Measurements from ENCODE around the gene CTNND2. TPM values are rescaled to one million over a fixed set of nuclear protein-coding genes. Genes with fewer than 3 reads are reported as not detected.

The CTNND2 gene
- total and polyA plus RNA-seq, 10 of the 15 experiments (the other 5 are each of a cell fraction or from before 2014, with no cell fraction given) = 0.02 to 0.16 (median 0.04) TPM; not detected in 7

DNA sequence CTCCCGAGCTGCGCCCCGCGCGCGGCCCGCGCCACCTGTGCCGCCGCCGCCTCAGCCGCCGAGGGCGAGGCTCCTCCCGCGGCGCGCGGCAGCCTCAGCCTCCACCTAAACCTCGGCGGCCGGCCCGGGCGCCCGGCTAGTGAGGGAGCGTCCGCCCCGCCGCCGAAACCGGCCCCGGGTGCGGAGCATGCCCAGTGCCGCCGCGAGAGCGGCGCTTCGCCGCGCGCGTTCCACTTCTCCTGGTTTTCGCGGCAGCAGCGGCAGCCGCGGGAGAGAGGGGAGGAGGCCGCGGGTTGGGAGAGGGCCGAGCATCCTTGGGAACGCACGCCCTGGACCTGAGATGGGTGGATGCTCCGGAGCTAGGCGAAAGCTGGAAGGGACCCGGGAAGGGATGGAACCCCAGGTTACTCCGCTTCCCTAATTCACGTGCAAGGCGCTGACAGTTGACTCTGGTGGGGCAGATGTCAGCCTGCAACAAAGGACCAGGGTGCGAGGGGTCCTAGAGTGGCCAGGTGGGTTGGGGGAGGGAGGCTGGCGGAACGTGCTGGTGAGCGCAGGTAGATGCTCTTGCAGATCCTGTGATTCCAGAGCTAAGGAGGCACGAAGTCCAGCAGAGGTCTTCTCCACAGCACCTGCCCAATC is at the start of gene CTNND2 (continued):
- TF ChIP-seq E2F8 (IDR thresholded peaks at IDR 0.05; ENCODE audit: low read depth, partially characterized antibody) = no peak
- TF ChIP-seq WRNIP1 (IDR thresholded peaks at IDR 0.05; ENCODE audit: borderline replicate concordance, low read depth, low read length) = no peak
- no peak for TF ChIP-seq SPI1 (IDR thresholded peaks at IDR 0.05; ENCODE audit: borderline replicate concordance, insufficient read depth, low read depth, low read length)
- no peak for TF ChIP-seq RCOR1 (conservative IDR thresholded peaks at IDR 0.05; ENCODE audit: low read depth, low read length)
- TF ChIP-seq, protein P1, sequence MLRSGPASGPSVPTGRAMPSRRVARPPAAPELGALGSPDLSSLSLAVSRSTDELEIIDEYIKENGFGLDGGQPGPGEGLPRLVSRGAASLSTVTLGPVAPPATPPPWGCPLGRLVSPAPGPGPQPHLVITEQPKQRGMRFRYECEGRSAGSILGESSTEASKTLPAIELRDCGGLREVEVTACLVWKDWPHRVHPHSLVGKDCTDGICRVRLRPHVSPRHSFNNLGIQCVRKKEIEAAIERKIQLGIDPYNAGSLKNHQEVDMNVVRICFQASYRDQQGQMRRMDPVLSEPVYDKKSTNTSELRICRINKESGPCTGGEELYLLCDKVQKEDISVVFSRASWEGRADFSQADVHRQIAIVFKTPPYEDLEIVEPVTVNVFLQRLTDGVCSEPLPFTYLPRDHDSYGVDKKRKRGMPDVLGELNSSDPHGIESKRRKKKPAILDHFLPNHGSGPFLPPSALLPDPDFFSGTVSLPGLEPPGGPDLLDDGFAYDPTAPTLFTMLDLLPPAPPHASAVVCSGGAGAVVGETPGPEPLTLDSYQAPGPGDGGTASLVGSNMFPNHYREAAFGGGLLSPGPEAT (IDR thresholded peaks at IDR 0.05; ENCODE audit: low read depth) = no peak

DNA sequence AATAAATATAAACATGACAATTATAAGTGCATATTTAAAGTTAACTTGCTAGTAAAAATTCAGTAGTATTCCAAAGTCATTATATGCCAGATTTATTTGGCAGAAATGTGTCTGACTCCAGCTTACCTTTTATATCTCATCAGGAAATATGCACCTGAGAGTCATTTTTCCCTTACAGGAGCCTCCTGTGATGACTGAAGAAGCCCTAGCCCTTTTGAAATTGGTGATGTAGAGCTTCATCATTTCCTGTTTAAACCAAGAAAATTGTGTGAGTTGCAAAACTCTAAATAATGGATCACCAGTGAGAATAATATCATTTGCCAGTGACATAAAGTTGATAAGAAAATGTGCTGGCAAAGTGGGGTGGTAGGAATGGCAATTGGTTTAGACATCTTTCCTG is 42.1 kb upstream of the CTNND2 start:
- H3K27ac ChIP-seq (ENCODE audit: control insufficient read depth, insufficient read depth) = no peak overlapping the region
- BruUV-seq (replicated peaks) = no TSS peak
- no peak overlapping the region for H3K9ac ChIP-seq (ENCODE audit: control insufficient read depth, insufficient read depth, low read length)
- no peak for TF ChIP-seq WRNIP1 (IDR thresholded peaks at IDR 0.05; ENCODE audit: borderline replicate concordance, low read depth, low read length)
- no peak for TF ChIP-seq MAX (IDR thresholded peaks at IDR 0.05; ENCODE audit: low read depth, low read length)
- TF ChIP-seq POLR2A (IDR thresholded peaks at IDR 0.05; ENCODE audit: low read depth, low read length) = no peak
- TF ChIP-seq SREBF2 (IDR thresholded peaks at IDR 0.05; ENCODE audit: low read length) = no peak
- TF ChIP-seq MEF2A (IDR thresholded peaks at IDR 0.05; ENCODE audit: insufficient read depth, low read depth, low read length) = no peak
- no peak for TF ChIP-seq ATF7 (IDR thresholded peaks at IDR 0.05; ENCODE audit: low read depth)
- TF ChIP-seq SIN3A (IDR thresholded peaks at IDR 0.05; ENCODE audit: low read depth, low read length) = no peak
- H3K4me1 ChIP-seq (ENCODE audit: control insufficient read depth, insufficient read depth, low read length) = no peaks in the 10 kb centered on the region
- H3K4me3 ChIP-seq = no peak overlapping the region
- H2AFZ ChIP-seq (ENCODE audit: control insufficient read depth, low read depth, low read length) = no peak overlapping the region
- DNase-seq (ENCODE audit: low read depth, low spot score) = no peak
- no peaks in the 10 kb centered on the region for H3K27me3 ChIP-seq (replicated peaks in 1 of 2; ENCODE audit: control insufficient read depth in 2 of 2, insufficient read depth in 2 of 2, low read length in 1 of 2)
- H3K79me2 ChIP-seq (ENCODE audit: control insufficient read depth, insufficient read depth, low read length) = no peaks in the 10 kb centered on the region
- no peaks in the 10 kb centered on the region for H3K36me3 ChIP-seq (ENCODE audit: control insufficient read depth in 2 of 2, insufficient read depth in 2 of 2, low read length in 1 of 2)
- H3K9me3 ChIP-seq (replicated peaks; ENCODE audit: control insufficient read depth, insufficient read depth, low read length) = no peaks in the 10 kb centered on the region
- POLR2A ChIA-PET = no interaction called here
- no peak for FAIRE-seq
- H3K4me2 ChIP-seq (ENCODE audit: control insufficient read depth, insufficient read depth) = no peak overlapping the region
- no peak for ATAC-seq
- CTCF ChIA-PET = no interaction called here
- RAD21 ChIA-PET (ENCODE audit: unreplicated experiment) = no interaction called here
- no peaks in the 10 kb centered on the region for H4K20me1 ChIP-seq (ENCODE audit: control insufficient read depth, insufficient read depth)
- SMC1A ChIA-PET (ENCODE audit: uncharacterized antibody, unreplicated experiment) = no interaction called here
- intact Hi-C loops (cut with micrococcal nuclease; ENCODE audit: unreplicated experiment) (no loop called here), in situ Hi-C loops (cut with MboI) (no loop called here)

All from GM12878 (cell line).